ENCODE results near the gene GPR153.

DNA sequence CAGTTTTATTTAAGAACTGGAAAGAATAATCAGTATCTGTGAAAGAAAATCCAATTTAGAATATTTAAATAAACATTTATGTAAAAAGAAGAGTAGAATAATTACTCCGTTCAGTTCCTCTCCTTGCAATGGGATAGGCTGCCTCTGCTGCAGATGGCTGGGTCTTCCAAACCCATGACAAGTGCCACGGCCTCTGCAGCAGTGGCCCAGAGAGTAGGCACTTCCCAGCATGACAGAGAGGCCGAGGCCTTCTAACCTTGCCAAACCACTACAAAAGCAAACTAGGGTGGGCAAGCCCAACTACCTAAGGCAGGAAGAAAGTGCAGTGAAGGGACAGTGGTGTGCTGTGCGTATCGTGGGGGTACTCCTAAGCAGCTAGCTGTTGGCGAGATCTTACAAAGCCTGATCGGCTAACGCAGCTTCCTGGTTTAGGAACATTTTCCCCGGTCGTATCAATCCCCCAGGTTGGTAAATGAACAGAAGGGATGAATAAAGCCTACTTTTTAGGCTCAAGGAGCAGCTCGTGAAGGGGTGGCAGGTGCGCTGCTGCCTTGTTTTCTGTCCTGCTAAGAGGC lies 39.6 kb downstream of the GPR153 start:
- TF ChIP-seq, protein P1, sequence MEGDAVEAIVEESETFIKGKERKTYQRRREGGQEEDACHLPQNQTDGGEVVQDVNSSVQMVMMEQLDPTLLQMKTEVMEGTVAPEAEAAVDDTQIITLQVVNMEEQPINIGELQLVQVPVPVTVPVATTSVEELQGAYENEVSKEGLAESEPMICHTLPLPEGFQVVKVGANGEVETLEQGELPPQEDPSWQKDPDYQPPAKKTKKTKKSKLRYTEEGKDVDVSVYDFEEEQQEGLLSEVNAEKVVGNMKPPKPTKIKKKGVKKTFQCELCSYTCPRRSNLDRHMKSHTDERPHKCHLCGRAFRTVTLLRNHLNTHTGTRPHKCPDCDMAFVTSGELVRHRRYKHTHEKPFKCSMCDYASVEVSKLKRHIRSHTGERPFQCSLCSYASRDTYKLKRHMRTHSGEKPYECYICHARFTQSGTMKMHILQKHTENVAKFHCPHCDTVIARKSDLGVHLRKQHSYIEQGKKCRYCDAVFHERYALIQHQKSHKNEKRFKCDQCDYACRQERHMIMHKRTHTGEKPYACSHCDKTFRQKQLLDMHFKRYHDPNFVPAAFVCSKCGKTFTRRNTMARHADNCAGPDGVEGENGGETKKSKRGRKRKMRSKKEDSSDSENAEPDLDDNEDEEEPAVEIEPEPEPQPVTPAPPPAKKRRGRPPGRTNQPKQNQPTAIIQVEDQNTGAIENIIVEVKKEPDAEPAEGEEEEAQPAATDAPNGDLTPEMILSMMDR (IDR thresholded peaks at IDR 0.05) = no peak
- no peak for TF ChIP-seq POLR2A (IDR thresholded peaks at IDR 0.05)
